Measurements from ENCODE around the gene ETDB. TPM values are rescaled to one million over a fixed set of nuclear protein-coding genes. Genes with fewer than 3 reads are reported as not detected.
"Not testable (repeated sequence)": the region's sequence is repeated elsewhere in the genome, so short reads cannot be mapped to it uniquely, and the experiment has no call there.

The ETDB gene
- not detected for total RNA-seq

GRCh38 chrX:135120056-135120576 lies at the start of gene ETDB:
ETDB (minus strand) TSS chrX:135120526; CDS start chrX:135119261, 1,265 bp downstream.
- not testable (repeated sequence) for H3K36me3 ChIP-seq; H3K27me3 ChIP-seq; H3K9me3 ChIP-seq; H3K4me3 ChIP-seq; H3K4me1 ChIP-seq; H3K27ac ChIP-seq; DNase-seq (ENCODE audit: low spot score)

GRCh38 chrX:135169534-135169933 lies 49.2 kb upstream of the ETDB start:
- not testable (repeated sequence) for H3K9me3 ChIP-seq; H3K36me3 ChIP-seq; H3K4me1 ChIP-seq; DNase-seq (ENCODE audit: low spot score); H3K27ac ChIP-seq; H3K27me3 ChIP-seq; H3K4me3 ChIP-seq

GRCh38 chrX:135168486-135168885 lies 48.2 kb upstream of the ETDB start:
- TF ChIP-seq CTCF (IDR thresholded peaks at IDR 0.05) = no peak
- H3K36me3 ChIP-seq = no peaks in the 10 kb centered on the region
- DNase-seq (ENCODE audit: low spot score) = no peak
- no peaks in the 10 kb centered on the region for H3K27me3 ChIP-seq
- H3K9me3 ChIP-seq = no peaks in the 10 kb centered on the region
- H3K4me3 ChIP-seq = no peak overlapping the region
- H3K4me1 ChIP-seq = no peaks in the 10 kb centered on the region
- no peak overlapping the region for H3K27ac ChIP-seq

DNA sequence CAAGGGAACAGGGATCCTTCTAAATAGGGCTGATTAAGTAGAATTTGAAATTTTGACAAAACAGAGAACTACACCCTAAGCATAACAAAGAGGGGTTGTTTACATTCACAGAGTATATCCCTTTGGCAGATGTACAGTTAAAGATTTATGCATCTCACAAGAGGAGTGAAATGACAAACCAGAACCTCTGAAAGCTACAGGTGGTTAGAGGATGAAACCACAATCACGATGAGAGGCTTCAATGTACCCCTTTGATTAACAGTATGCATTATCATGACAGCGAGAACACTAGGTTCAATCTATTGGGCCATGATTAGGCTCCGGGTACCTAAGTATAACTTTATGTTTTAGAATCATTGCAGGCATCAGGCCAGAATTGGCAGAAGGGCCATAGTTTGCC lies 34.4 kb upstream of the ETDB start:
- DNase-seq (ENCODE audit: low spot score); H3K4me1 ChIP-seq; H3K4me3 ChIP-seq; H3K27ac ChIP-seq; H3K9me3 ChIP-seq; H3K27me3 ChIP-seq; H3K36me3 ChIP-seq: not testable (repeated sequence)

DNA sequence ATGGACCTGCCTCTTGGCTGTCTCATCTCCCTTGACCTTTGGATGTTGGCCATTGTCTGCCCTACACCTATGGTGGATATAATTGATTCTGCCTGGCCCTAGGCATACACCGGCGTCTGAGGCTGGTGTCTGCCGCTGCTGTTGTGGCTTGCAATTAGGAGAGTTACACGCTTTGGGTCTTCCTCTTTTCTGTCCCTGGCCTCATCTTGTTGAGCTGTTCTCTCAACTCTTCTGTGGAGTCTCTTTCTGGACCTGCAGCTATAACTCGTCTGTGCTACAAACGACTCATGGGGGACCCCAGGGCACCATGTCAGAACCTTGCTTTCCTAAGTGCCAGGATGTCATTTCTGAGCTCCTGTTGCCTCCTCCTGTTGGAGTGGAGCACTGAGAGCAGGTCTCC lies 5.8 kb upstream of the ETDB start:
- H3K36me3 ChIP-seq; H3K27ac ChIP-seq; H3K4me3 ChIP-seq; H3K9me3 ChIP-seq; H3K4me1 ChIP-seq; DNase-seq (ENCODE audit: low spot score); H3K27me3 ChIP-seq: not testable (repeated sequence)

GRCh38 chrX:135116064-135116463 lies 4.3 kb downstream of the ETDB start:
- not testable (repeated sequence) for H3K27me3 ChIP-seq; DNase-seq (ENCODE audit: low spot score); H3K9me3 ChIP-seq; H3K27ac ChIP-seq; H3K36me3 ChIP-seq; H3K4me3 ChIP-seq; H3K4me1 ChIP-seq

GRCh38 chrX:135114392-135114791 lies 5.9 kb downstream of the ETDB start:
- Histone ChIP-seq H3K9me3 (no peaks in the 10 kb centered on the region), H3K36me3 (no peaks in the 10 kb centered on the region), H3K27ac (no peak overlapping the region), H3K27me3 (no peaks in the 10 kb centered on the region), H3K4me3 (no peak overlapping the region), H3K4me1 (no peaks in the 10 kb centered on the region)
- no peak for TF ChIP-seq CTCF (IDR thresholded peaks at IDR 0.05)
- DNase-seq (ENCODE audit: low spot score) = no peak

GRCh38 chrX:135112743-135113142 lies 7.6 kb downstream of the ETDB start:
- no peaks in the 10 kb centered on the region for H3K4me1 ChIP-seq
- H3K4me3 ChIP-seq = no peak overlapping the region
- H3K36me3 ChIP-seq = no peaks in the 10 kb centered on the region
- H3K27ac ChIP-seq = no peak overlapping the region
- H3K27me3 ChIP-seq = no peaks in the 10 kb centered on the region
- no peak for DNase-seq (ENCODE audit: low spot score)
- no peaks in the 10 kb centered on the region for H3K9me3 ChIP-seq
- TF ChIP-seq CTCF (IDR thresholded peaks at IDR 0.05) = no peak
